ENCODE measurements around the gene EFL1. TPM values are rescaled to one million over a fixed set of nuclear protein-coding genes. Genes with fewer than 3 reads are reported as not detected.

EFL1 gene
- total and polyA plus RNA-seq, 9 of the 15 experiments (the other 6 are each of a cell fraction or from before 2014, with no cell fraction given), result 4.8 to 32.5 (median 16.9) TPM

GRCh38 chr15:82262422-82263026, at the start of gene EFL1, which contains the start of gene SAXO2 (continued):
- TF ChIP-seq, protein P1, sequence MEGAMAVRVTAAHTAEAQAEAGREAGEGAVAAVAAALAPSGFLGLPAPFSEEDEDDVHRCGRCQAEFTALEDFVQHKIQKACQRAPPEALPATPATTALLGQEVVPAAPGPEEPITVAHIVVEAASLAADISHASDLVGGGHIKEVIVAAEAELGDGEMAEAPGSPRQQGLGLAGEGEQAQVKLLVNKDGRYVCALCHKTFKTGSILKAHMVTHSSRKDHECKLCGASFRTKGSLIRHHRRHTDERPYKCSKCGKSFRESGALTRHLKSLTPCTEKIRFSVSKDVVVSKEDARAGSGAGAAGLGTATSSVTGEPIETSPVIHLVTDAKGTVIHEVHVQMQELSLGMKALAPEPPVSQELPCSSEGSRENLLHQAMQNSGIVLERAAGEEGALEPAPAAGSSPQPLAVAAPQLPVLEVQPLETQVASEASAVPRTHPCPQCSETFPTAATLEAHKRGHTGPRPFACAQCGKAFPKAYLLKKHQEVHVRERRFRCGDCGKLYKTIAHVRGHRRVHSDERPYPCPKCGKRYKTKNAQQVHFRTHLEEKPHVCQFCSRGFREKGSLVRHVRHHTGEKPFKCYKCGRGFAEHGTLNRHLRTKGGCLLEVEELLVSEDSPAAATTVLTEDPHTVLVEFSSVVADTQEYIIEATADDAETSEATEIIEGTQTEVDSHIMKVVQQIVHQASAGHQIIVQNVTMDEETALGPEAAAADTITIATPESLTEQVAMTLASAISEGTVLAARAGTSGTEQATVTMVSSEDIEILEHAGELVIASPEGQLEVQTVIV (CRISPR knock-in tag; IDR thresholded peaks at IDR 0.05; ENCODE audit: borderline replicate concordance), result no peak
- TF ChIP-seq HMGN3 (IDR thresholded peaks at IDR 0.05; ENCODE audit: borderline replicate concordance, extremely low read depth, insufficient read length, low read depth, low read length), result peak; percentile 87
- TF ChIP-seq ARNT (IDR thresholded peaks at IDR 0.05), result no peak
- no peak for TF ChIP-seq ZNF444 (CRISPR knock-in tag; IDR thresholded peaks at IDR 0.05)
- TF ChIP-seq SMAD2 (IDR thresholded peaks at IDR 0.05; ENCODE audit: low read depth, low read length), result no peak
- TF ChIP-seq HDGF (IDR thresholded peaks at IDR 0.05), result no peak
- no peak for TF ChIP-seq BCL6 (CRISPR knock-in tag; IDR thresholded peaks at IDR 0.05)
- TF ChIP-seq THRAP3 (IDR thresholded peaks at IDR 0.05; ENCODE audit: borderline replicate concordance), result no peak
- TF ChIP-seq FUS (optimal IDR thresholded peaks at IDR 0.05; ENCODE audit: low read depth, low read length), result no peak
- TF ChIP-seq, protein P2, sequence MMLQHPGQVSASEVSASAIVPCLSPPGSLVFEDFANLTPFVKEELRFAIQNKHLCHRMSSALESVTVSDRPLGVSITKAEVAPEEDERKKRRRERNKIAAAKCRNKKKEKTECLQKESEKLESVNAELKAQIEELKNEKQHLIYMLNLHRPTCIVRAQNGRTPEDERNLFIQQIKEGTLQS (IDR thresholded peaks at IDR 0.05), result no peak
- TF ChIP-seq, protein P2 (CRISPR knock-in tag; conservative IDR thresholded peaks at IDR 0.05), result no peak
- no peak for TF ChIP-seq CTCF (IDR thresholded peaks at IDR 0.05 in 2 of 3, conservative IDR thresholded peaks at IDR 0.05 in 1 of 3; ENCODE audit: insufficient read depth in 2 of 3, low read depth in 1 of 3, low read length in 3 of 3)
- TF ChIP-seq ZNF766 (CRISPR knock-in tag; conservative IDR thresholded peaks at IDR 0.05), result no peak
- TF ChIP-seq NFIX (CRISPR knock-in tag; IDR thresholded peaks at IDR 0.05; ENCODE audit: low read depth), result no peak
- no peak for TF ChIP-seq SMAD4 (CRISPR knock-in tag; conservative IDR thresholded peaks at IDR 0.05)
- TF ChIP-seq SIX5 (IDR thresholded peaks at IDR 0.05; ENCODE audit: borderline replicate concordance in 1 of 2, insufficient read depth in 1 of 2, low read depth in 1 of 2, low read length in 2 of 2), result no peak
- no peak for TF ChIP-seq CUX1 (CRISPR knock-in tag; IDR thresholded peaks at IDR 0.05)
- no peak for TF ChIP-seq ZNF41 (CRISPR knock-in tag; conservative IDR thresholded peaks at IDR 0.05)

Measured in K562 (cell line).